MG63 (cell line): Measurements from ENCODE around the gene SYNDIG1. TPM values are rescaled to one million over a fixed set of nuclear protein-coding genes. Genes with fewer than 3 reads are reported as not detected.

ENCODE experiments used
- DNase-seq: peaks from one replicate; pipeline ENCODE4 v3.0.0-alpha.2; 2020
- H3K27me3 ChIP-seq: fragments of 250-450 bp; sonication (Bioruptor Pico); 2 replicates; pipeline ENCODE4 v1.5.1; 2020; ENCODE audit warnings: mild to moderate bottlenecking, moderate library complexity
- H3K36me3 ChIP-seq: fragments of 250-450 bp; sonication (Bioruptor Pico); 2 replicates; pipeline ENCODE4 v1.5.1; 2020; ENCODE audit warnings: mild to moderate bottlenecking, moderate library complexity
- H3K4me3 ChIP-seq: fragments of 250-450 bp; sonication (Bioruptor Pico); 2 replicates; pipeline ENCODE4 v1.5.1; 2020; ENCODE audit warnings: mild to moderate bottlenecking, moderate library complexity
- H3K9me3 ChIP-seq: fragments of 250-450 bp; sonication (Bioruptor Pico); 2 replicates; pipeline ENCODE4 v1.5.1; 2020; ENCODE audit warnings: mild to moderate bottlenecking, moderate library complexity
- total RNA-seq: library from RNA; depleted of rRNA; stranded (reverse); fragments of >200 nt; shearing (Covaris generic); gene quantifications from 2 replicates; pipeline ENCODE4 v1.2.3, GENCODE V29; 2014; ENCODE audit warnings: low replicate concordance

SYNDIG1 gene
- total RNA-seq, 1 experiment from 2014 or later: 0.33 TPM

- Histone ChIP-seq H3K9me3 (no peaks in the 10 kb centered on the region), H3K36me3 (no peaks in the 10 kb centered on the region), H3K27me3 (no peaks in the 10 kb centered on the region), H3K4me3 (no peak overlapping the region)
- DNase-seq: no peak
Observed at GRCh38 chr20:24461848-24462247, 7.6 kb upstream of the SYNDIG1 start.

- H3K9me3 ChIP-seq: no peaks in the 10 kb centered on the region
- no peaks in the 10 kb centered on the region for H3K36me3 ChIP-seq
- no peak for DNase-seq
- H3K27me3 ChIP-seq: no peaks in the 10 kb centered on the region
- H3K4me3 ChIP-seq: no peak overlapping the region
Observed at GRCh38 chr20:24462460-24463010, 6.9 kb upstream of the SYNDIG1 start.

- Histone ChIP-seq H3K27me3 (peaks cover 9% of the 10 kb centered on the region), H3K9me3 (no peaks in the 10 kb centered on the region), H3K36me3 (no peaks in the 10 kb centered on the region), H3K4me3 (no peak overlapping the region)
- DNase-seq: no peak
Observed at GRCh38 chr20:24465159-24465558, 4.3 kb upstream of the SYNDIG1 start.

- DNase-seq: peak; percentile 48
- Histone ChIP-seq H3K9me3 (no peaks in the 10 kb centered on the region), H3K36me3 (no peaks in the 10 kb centered on the region), H3K27me3 (peaks cover 15% of the 10 kb centered on the region), H3K4me3 (no peak overlapping the region)
Observed at GRCh38 chr20:24465730-24466129, 3.7 kb upstream of the SYNDIG1 start.

- Histone ChIP-seq H3K27me3 (peaks cover 19% of the 10 kb centered on the region), H3K9me3 (no peaks in the 10 kb centered on the region), H3K4me3 (no peak overlapping the region), H3K36me3 (no peaks in the 10 kb centered on the region)
- DNase-seq: no peak
Observed at GRCh38 chr20:24468401-24469115, 871 bp upstream of the SYNDIG1 start.

- DNase-seq: no peak
- Histone ChIP-seq H3K4me3 (peak overlapping the region; percentile 11), H3K36me3 (no peaks in the 10 kb centered on the region), H3K9me3 (no peaks in the 10 kb centered on the region), H3K27me3 (peaks cover 19% of the 10 kb centered on the region)
Observed at GRCh38 chr20:24469894-24470745, 691 bp downstream of the SYNDIG1 start.

- no peak overlapping the region for H3K4me3 ChIP-seq
- H3K27me3 ChIP-seq: peaks cover 19% of the 10 kb centered on the region
- no peak for DNase-seq
- no peaks in the 10 kb centered on the region for H3K36me3 ChIP-seq
- H3K9me3 ChIP-seq: no peaks in the 10 kb centered on the region
Observed at GRCh38 chr20:24470746-24471582, 1.5 kb downstream of the SYNDIG1 start.

- DNase-seq: no peak
- Histone ChIP-seq H3K4me3 (no peak overlapping the region), H3K27me3 (peaks cover 19% of the 10 kb centered on the region), H3K36me3 (no peaks in the 10 kb centered on the region), H3K9me3 (no peaks in the 10 kb centered on the region)
Observed at GRCh38 chr20:24472426-24472825, 3.0 kb downstream of the SYNDIG1 start.

GRCh38 chr20:24473435-24474223, 4.2 kb downstream of the SYNDIG1 start:
- no peak for DNase-seq
- Histone ChIP-seq H3K9me3 (no peaks in the 10 kb centered on the region), H3K27me3 (peaks cover 18% of the 10 kb centered on the region), H3K4me3 (no peak overlapping the region), H3K36me3 (no peaks in the 10 kb centered on the region)

GRCh38 chr20:24477831-24478547, 8.6 kb downstream of the SYNDIG1 start:
- no peaks in the 10 kb centered on the region; the same call in 1 of the 2 replicates for H3K27me3 ChIP-seq
- DNase-seq: no peak

GRCh38 chr20:24478584-24478983, 9.2 kb downstream of the SYNDIG1 start:
- Histone ChIP-seq H3K36me3 (no peaks in the 10 kb centered on the region), H3K4me3 (no peak overlapping the region), H3K27me3 (no peaks in the 10 kb centered on the region; the same call in 1 of the 2 replicates), H3K9me3 (no peaks in the 10 kb centered on the region)
- no peak for DNase-seq

More at GRCh38 chr20:24477831-24478547, 8.6 kb downstream of the SYNDIG1 start:
- H3K9me3 ChIP-seq: no peaks in the 10 kb centered on the region
- no peak overlapping the region for H3K4me3 ChIP-seq
- H3K36me3 ChIP-seq: no peaks in the 10 kb centered on the region

GRCh38 chr20:24479106-24479505, 9.7 kb downstream of the SYNDIG1 start:
- no peaks in the 10 kb centered on the region for H3K36me3 ChIP-seq
- H3K27me3 ChIP-seq: no peaks in the 10 kb centered on the region; the same call in 1 of the 2 replicates
- H3K4me3 ChIP-seq: no peak overlapping the region
- no peak for DNase-seq
- no peaks in the 10 kb centered on the region for H3K9me3 ChIP-seq

GRCh38 chr20:24479595-24479994, 10.2 kb downstream of the SYNDIG1 start:
- no peak for DNase-seq
- H3K27me3 ChIP-seq: no peaks in the 10 kb centered on the region; the same call in 1 of the 2 replicates
- H3K9me3 ChIP-seq: no peaks in the 10 kb centered on the region
- H3K4me3 ChIP-seq: no peak overlapping the region
- no peaks in the 10 kb centered on the region for H3K36me3 ChIP-seq

GRCh38 chr20:24480509-24480908, 11.1 kb downstream of the SYNDIG1 start:
- H3K9me3 ChIP-seq: no peaks in the 10 kb centered on the region
- no peak overlapping the region for H3K4me3 ChIP-seq
- no peak for DNase-seq
- no peaks in the 10 kb centered on the region; the same call in 1 of the 2 replicates for H3K27me3 ChIP-seq
- H3K36me3 ChIP-seq: no peaks in the 10 kb centered on the region

- Histone ChIP-seq H3K4me3 (no peak overlapping the region), H3K36me3 (no peaks in the 10 kb centered on the region), H3K27me3 (no peaks in the 10 kb centered on the region; the same call in 1 of the 2 replicates), H3K9me3 (no peaks in the 10 kb centered on the region)
- no peak for DNase-seq
Observed at GRCh38 chr20:24481173-24481572, 11.7 kb downstream of the SYNDIG1 start.
